ENCODE data around the gene DNAH8. TPM values are rescaled to one million over a fixed set of nuclear protein-coding genes. Genes with fewer than 3 reads are reported as not detected.

Gene DNAH8
- total RNA-seq, 1 experiment from 2014 or later, result 0.05 TPM

DNA sequence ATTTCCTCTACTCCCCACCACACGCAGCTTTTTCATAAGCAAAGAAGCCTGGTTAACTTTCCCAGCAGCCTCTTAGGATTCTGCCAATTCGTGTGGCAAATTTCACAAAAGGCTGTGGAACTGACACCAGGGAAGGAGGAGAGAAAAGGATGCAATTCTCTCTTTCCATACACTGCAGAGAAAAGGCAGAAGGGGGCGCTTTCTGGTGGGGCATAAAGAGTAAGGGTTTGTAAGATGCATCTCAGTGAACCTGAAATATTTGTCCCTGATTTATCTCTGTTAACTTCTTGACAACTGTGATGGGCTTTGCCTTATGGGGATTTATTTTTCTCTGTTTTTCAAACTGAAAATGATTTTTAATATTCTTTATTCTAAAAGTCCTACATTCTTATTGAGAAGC lies 288.0 kb downstream of the DNAH8 start:
- H3K4me1 Mint-ChIP-seq (ENCODE audit: low read depth, unreplicated experiment), result no peaks in the 10 kb centered on the region
- H3K27ac Mint-ChIP-seq (ENCODE audit: unreplicated experiment), result no peak overlapping the region
- no peak overlapping the region for H3K4me3 Mint-ChIP-seq (ENCODE audit: low read depth, unreplicated experiment)
- no peaks in the 10 kb centered on the region for H3K9me3 Mint-ChIP-seq (ENCODE audit: low read depth, unreplicated experiment)
- CTCF ChIA-PET, result interaction anchor here (1.0 to 1.6 kb wide), 2 partner anchors 61 to 300 kb away, joined by 4 to 5 read pairs; no protein-coding TSS in a partner anchor
- TF ChIP-seq CTCF (IDR thresholded peaks at IDR 0.05; ENCODE audit: unreplicated experiment), result peak; percentile 37
- DNase-seq, result peak; percentile 52
- peaks cover 61% of the 10 kb centered on the region for H3K27me3 Mint-ChIP-seq (ENCODE audit: unreplicated experiment)
- BruUV-seq (replicated peaks), result no TSS peak
- intact Hi-C loops (cut with micrococcal nuclease; ENCODE audit: unreplicated experiment), result loop anchor here (2.0 kb wide), 1 partner anchor 308 kb away; no protein-coding TSS in a partner anchor
- no peaks in the 10 kb centered on the region for H3K36me3 Mint-ChIP-seq (ENCODE audit: insufficient read depth, unreplicated experiment)

DNA sequence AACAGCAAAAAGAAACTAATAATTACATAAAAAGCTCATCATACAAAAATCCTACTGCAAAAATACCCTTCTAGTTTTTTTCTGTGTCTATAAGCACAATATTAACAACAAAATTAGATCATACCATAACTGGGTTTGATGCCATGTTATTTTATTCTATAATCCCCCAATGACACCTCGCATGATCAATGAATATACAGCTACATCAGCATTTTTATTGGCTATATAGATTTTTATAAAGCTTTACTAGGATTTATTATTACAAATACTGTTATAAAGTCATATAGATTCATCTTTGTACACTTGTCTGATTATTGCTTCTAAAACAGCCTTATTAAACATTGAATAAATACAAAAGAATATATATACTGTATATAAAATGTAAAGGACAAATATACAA lies 288.4 kb downstream of the DNAH8 start:
- H3K4me3 Mint-ChIP-seq (ENCODE audit: low read depth, unreplicated experiment), result no peak overlapping the region
- H3K36me3 Mint-ChIP-seq (ENCODE audit: insufficient read depth, unreplicated experiment), result no peaks in the 10 kb centered on the region
- intact Hi-C loops (cut with micrococcal nuclease; ENCODE audit: unreplicated experiment), result loop anchor here (2.0 kb wide), 1 partner anchor 307 kb away; no protein-coding TSS in a partner anchor
- H3K27ac Mint-ChIP-seq (ENCODE audit: unreplicated experiment), result no peak overlapping the region
- peaks cover 66% of the 10 kb centered on the region for H3K27me3 Mint-ChIP-seq (ENCODE audit: unreplicated experiment)
- H3K9me3 Mint-ChIP-seq (ENCODE audit: low read depth, unreplicated experiment), result no peaks in the 10 kb centered on the region
- no peaks in the 10 kb centered on the region for H3K4me1 Mint-ChIP-seq (ENCODE audit: low read depth, unreplicated experiment)
- DNase-seq, result no peak
- no peak for TF ChIP-seq CTCF (IDR thresholded peaks at IDR 0.05; ENCODE audit: unreplicated experiment)
- no TSS peak for BruUV-seq (replicated peaks)
- CTCF ChIA-PET, result interaction anchor here (0.6 to 1.6 kb wide), 2 partner anchors 299 to 300 kb away, joined by 3 to 5 read pairs; no protein-coding TSS in a partner anchor

DNA sequence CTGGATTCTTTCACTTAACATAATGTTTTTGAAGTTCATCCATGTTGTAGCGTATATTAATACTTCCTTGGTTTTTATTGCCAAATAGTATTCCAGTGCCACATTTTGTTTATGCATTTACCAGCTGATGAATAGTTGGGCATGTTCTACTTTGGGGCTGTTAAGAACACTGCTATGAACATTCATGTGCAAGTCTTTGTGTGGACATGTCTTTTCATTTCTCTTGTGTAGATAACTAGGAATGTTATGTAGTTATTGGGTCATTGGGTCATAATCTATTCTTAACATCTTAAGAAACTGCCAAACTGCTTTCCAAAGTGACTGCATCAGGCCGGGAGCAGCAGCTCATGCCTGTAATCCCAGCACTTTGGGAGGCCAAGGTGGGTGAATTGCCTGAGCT lies 289.7 kb downstream of the DNAH8 start:
- TF ChIP-seq CTCF (IDR thresholded peaks at IDR 0.05; ENCODE audit: unreplicated experiment), result no peak
- intact Hi-C loops (cut with micrococcal nuclease; ENCODE audit: unreplicated experiment), result no loop called here
- CTCF ChIA-PET, result no interaction called here

DNA sequence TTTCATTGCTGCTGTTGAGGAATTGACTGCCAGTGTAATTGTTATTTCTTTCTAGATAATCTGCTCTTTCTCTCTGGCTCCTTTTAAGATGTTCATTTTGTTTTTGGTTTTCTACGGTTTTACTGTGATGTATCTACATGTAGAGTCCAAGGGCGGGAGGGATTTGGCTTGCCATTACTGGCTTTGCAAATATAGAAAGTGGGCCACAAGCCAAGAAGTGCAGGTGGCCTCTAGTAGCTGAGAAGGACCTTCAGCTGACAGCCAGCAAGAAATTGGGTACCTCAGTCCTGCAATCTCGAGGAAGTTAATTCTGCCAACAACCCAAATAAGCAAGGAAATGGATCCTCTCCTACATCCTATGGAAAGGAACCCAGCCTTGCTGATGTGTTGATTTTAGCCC lies 290.7 kb downstream of the DNAH8 start:
- CTCF ChIA-PET, result interaction anchor here (0.7 to 1.1 kb wide), 2 partner anchors 9 to 22 kb away, joined by 3 read pairs; no protein-coding TSS in a partner anchor
- intact Hi-C loops (cut with micrococcal nuclease; ENCODE audit: unreplicated experiment), result no loop called here
- no TSS peak for BruUV-seq (replicated peaks)
- Mint-ChIP-seq H3K27ac (ENCODE audit: unreplicated experiment) (no peak overlapping the region), H3K27me3 (ENCODE audit: unreplicated experiment) (peaks cover 68% of the 10 kb centered on the region), H3K36me3 (ENCODE audit: insufficient read depth, unreplicated experiment) (no peaks in the 10 kb centered on the region), H3K4me3 (ENCODE audit: low read depth, unreplicated experiment) (no peak overlapping the region), H3K9me3 (ENCODE audit: low read depth, unreplicated experiment) (no peaks in the 10 kb centered on the region), H3K4me1 (ENCODE audit: low read depth, unreplicated experiment) (no peaks in the 10 kb centered on the region)
- no peak for TF ChIP-seq CTCF (IDR thresholded peaks at IDR 0.05; ENCODE audit: unreplicated experiment)
- no peak for DNase-seq

More for the DNA sequence above, 289.7 kb downstream of the DNAH8 start:
- no peak overlapping the region for H3K4me3 Mint-ChIP-seq (ENCODE audit: low read depth, unreplicated experiment)
- no TSS peak for BruUV-seq (replicated peaks)
- no peaks in the 10 kb centered on the region for H3K36me3 Mint-ChIP-seq (ENCODE audit: insufficient read depth, unreplicated experiment)
- H3K4me1 Mint-ChIP-seq (ENCODE audit: low read depth, unreplicated experiment), result no peaks in the 10 kb centered on the region
- H3K9me3 Mint-ChIP-seq (ENCODE audit: low read depth, unreplicated experiment), result no peaks in the 10 kb centered on the region
- no peak overlapping the region for H3K27ac Mint-ChIP-seq (ENCODE audit: unreplicated experiment)
- DNase-seq, result no peak
- peaks cover 74% of the 10 kb centered on the region for H3K27me3 Mint-ChIP-seq (ENCODE audit: unreplicated experiment)
